ENCODE data around the gene UVRAG. TPM values are rescaled to one million over a fixed set of nuclear protein-coding genes. Genes with fewer than 3 reads are reported as not detected.
A peak's percentile ranks its signal among the peaks of the same experiment; 100 is the strongest.

The UVRAG gene
- total RNA-seq, 1 donor from 2014 or later = 20.2 TPM

DNA sequence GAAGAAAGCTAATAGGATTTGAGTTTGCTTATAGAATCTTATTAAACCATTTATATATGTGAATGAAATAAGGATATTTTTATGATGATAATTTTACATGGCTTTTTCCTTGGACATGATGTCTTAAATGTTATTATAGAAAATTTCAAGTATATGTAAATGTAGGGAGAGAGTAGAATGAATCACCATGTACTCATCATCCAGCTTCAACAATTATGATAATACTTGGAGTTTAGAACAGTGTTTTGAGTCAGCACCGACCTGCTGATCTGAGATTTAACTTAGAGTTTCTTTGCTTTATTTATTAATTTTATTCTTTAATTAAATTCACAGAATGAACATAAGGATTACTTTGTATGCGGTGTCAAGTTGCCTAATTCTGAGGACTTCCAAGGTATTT is 193.5 kb downstream of the UVRAG start:
- peaks cover 38% of the 10 kb centered on the region for H3K4me1 Mint-ChIP-seq (ENCODE audit: unreplicated experiment)

DNA sequence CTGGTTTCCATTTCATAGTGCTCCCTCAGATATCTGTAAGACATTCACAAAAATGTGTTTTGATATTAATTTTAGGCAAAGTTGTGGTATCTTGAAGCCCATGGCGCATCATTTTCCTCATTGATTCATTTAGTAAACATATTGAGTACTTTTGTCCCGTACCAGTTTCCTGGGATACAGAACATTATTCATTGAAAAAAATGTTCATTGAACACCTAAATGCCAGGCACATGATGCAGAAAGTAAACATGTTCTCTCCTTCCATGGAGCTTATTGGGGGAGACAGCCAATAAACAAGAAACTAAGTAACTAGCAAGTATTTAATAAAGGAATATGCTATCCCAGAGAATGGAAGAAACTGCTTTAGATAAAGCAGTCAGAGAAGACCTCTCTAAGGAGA is 195.0 kb downstream of the UVRAG start:
- Mint-ChIP-seq H3K27ac (ENCODE audit: unreplicated experiment) (no peak overlapping the region), H3K4me3 (ENCODE audit: unreplicated experiment) (no peak overlapping the region), H3K4me1 (ENCODE audit: unreplicated experiment) (peaks cover 38% of the 10 kb centered on the region), H3K27me3 (ENCODE audit: unreplicated experiment) (no peaks in the 10 kb centered on the region), H3K36me3 (ENCODE audit: unreplicated experiment) (peaks cover 19% of the 10 kb centered on the region), H3K9me3 (ENCODE audit: unreplicated experiment) (peaks cover 3% of the 10 kb centered on the region)
- no peak for TF ChIP-seq CTCF (IDR thresholded peaks at IDR 0.05)
- no peak for DNase-seq (ENCODE audit: extremely low spot score, unreplicated experiment)

More for the DNA sequence above, 193.5 kb downstream of the UVRAG start:
- no peak for DNase-seq (ENCODE audit: extremely low spot score, unreplicated experiment)
- Mint-ChIP-seq H3K27ac (ENCODE audit: unreplicated experiment) (peak overlapping the region; percentile 63), H3K36me3 (ENCODE audit: unreplicated experiment) (peaks cover 28% of the 10 kb centered on the region), H3K27me3 (ENCODE audit: unreplicated experiment) (no peaks in the 10 kb centered on the region), H3K9me3 (ENCODE audit: unreplicated experiment) (peaks cover 3% of the 10 kb centered on the region), H3K4me3 (ENCODE audit: unreplicated experiment) (no peak overlapping the region)
- no peak for TF ChIP-seq CTCF (IDR thresholded peaks at IDR 0.05)

GRCh38 chr11:76013526-76013925 is 198.5 kb downstream of the UVRAG start:
- Mint-ChIP-seq H3K27me3 (ENCODE audit: unreplicated experiment) (no peaks in the 10 kb centered on the region), H3K4me3 (ENCODE audit: unreplicated experiment) (no peak overlapping the region), H3K27ac (ENCODE audit: unreplicated experiment) (no peak overlapping the region), H3K9me3 (ENCODE audit: unreplicated experiment) (peaks cover 9% of the 10 kb centered on the region), H3K36me3 (ENCODE audit: unreplicated experiment) (peaks cover 20% of the 10 kb centered on the region), H3K4me1 (ENCODE audit: unreplicated experiment) (peaks cover 21% of the 10 kb centered on the region)
- no peak for DNase-seq (ENCODE audit: extremely low spot score, unreplicated experiment)
- TF ChIP-seq CTCF (IDR thresholded peaks at IDR 0.05) = no peak

DNA sequence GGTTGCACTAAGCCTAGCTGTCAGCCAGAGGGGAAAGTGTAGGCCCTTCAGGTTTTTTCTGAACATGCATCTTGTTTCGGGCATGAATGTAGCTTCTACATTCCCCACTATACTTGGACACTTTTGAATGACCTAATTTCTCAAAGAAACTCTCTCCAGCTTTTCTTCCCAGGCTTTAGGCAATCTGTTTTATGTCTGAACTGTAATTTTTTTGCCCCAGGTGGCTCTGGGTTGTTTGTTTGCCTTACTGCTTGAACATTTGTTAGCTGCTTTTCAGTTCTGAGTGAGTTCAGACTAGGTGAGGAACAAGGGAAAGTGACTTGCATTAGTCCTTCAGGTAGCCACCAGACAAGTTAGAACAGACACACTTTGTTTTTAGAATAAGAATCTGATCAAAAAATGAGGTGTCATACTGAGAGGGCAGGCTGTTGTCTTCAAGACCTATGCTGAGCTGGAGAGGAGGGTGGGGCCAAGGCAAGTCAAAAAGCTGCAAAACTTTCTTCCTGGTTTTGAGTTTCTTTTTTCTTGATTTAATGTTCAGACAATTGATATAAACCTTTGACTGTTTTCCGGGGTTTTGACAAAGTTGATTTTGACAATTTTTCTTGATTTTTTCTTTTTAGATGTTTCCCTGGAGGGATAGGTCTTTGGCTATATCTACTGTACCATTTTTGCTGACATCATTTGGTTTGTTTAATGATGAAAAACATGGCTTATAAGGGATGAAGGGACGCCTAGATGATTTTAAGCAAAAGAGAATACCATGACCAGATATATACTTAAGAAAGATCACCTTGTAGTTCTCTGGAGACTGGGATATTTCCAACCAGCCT is 208.4 kb downstream of the UVRAG start:
- DNase-seq (ENCODE audit: extremely low spot score, unreplicated experiment) = no peak
- Mint-ChIP-seq H3K27ac (ENCODE audit: unreplicated experiment) (peak overlapping the region; percentile 68), H3K4me3 (ENCODE audit: unreplicated experiment) (no peak overlapping the region), H3K9me3 (ENCODE audit: unreplicated experiment) (peaks cover 21% of the 10 kb centered on the region), H3K27me3 (ENCODE audit: unreplicated experiment) (no peaks in the 10 kb centered on the region), H3K4me1 (ENCODE audit: unreplicated experiment) (peaks cover 55% of the 10 kb centered on the region), H3K36me3 (ENCODE audit: unreplicated experiment) (peaks cover 36% of the 10 kb centered on the region)
- TF ChIP-seq CTCF (IDR thresholded peaks at IDR 0.05) = no peak

- Mint-ChIP-seq H3K27ac (ENCODE audit: unreplicated experiment) (peak overlapping the region; percentile 90), H3K4me1 (ENCODE audit: unreplicated experiment) (peaks cover 66% of the 10 kb centered on the region), H3K36me3 (ENCODE audit: unreplicated experiment) (peaks cover 25% of the 10 kb centered on the region), H3K27me3 (ENCODE audit: unreplicated experiment) (no peaks in the 10 kb centered on the region), H3K9me3 (ENCODE audit: unreplicated experiment) (peaks cover 13% of the 10 kb centered on the region), H3K4me3 (ENCODE audit: unreplicated experiment) (no peak overlapping the region)
- DNase-seq (ENCODE audit: extremely low spot score, unreplicated experiment) = no peak
- TF ChIP-seq CTCF (IDR thresholded peaks at IDR 0.05) = no peak
Observed at GRCh38 chr11:76025068-76025467, 210.1 kb downstream of the UVRAG start.

All from osteocyte (in vitro differentiated cells).